Spleen (tissue), 7 donors: ENCODE measurements around the gene STARD13.

Experiments
- POLR2A ChIP-seq, 3 donors: fragments of 450-650 bp; IDR thresholded peaks; one replicate each; pipeline ENCODE4 v1.5.1; 2017; ENCODE audit warnings: antibody characterized with exemption in 3 of 3, mild to moderate bottlenecking in 1 of 3
- POLR2AphosphoS5 ChIP-seq, 3 donors: sonication (generic); formaldehyde crosslinking; IDR thresholded peaks; one replicate each; pipeline ENCODE4 v1.5.1; 2017; ENCODE audit warnings: antibody characterized with exemption in 3 of 3
- TF ChIP-seq, protein P1 (sequence below), 11 experiments: fragments of 200-600 bp in 7 of 11; fragments of 450-650 bp in 4 of 11; sonication (generic) in 4 of 11; IDR thresholded peaks in 8 of 11; conservative IDR thresholded peaks in 3 of 11; 1 replicate in 7 of 11; 2 replicates in 4 of 11; pipeline versions ENCODE4 v1.4.0 to v1.8.0; 2016 to 2021; ENCODE audit warnings: antibody characterized with exemption in 11 of 11, inconsistent platforms in 4 of 11, mild to moderate bottlenecking in 1 of 11
- donor health status: DM: no; HTN: no; CAD: no; lungs with moderate emphysema.
- donor health status: DM: no; HTN: no; CAD: no.
- donor health status: DM: no; HTN: no; CAD: no.

DNA sequence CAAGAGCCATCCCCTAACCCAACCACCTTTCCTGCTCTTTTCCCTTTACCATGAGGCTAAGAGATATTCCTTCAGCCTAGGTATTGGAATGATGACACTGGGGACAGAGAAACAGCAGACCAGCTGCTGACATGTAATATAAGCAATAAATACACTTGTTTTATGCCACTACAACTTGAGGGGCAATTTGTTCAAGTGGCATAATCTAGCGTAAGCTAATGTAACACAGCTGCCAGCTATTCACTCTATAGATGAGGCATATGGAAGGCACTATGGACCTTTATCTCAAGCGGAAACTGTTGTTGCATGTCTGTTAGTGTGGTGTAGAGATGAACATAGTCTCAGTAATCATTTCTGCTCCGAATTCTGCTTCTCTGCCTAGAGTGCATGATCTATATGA lies 111.1 kb downstream of the STARD13 start:
- no peak for TF ChIP-seq POLR2A (IDR thresholded peaks at IDR 0.05)
- TF ChIP-seq, protein P1, sequence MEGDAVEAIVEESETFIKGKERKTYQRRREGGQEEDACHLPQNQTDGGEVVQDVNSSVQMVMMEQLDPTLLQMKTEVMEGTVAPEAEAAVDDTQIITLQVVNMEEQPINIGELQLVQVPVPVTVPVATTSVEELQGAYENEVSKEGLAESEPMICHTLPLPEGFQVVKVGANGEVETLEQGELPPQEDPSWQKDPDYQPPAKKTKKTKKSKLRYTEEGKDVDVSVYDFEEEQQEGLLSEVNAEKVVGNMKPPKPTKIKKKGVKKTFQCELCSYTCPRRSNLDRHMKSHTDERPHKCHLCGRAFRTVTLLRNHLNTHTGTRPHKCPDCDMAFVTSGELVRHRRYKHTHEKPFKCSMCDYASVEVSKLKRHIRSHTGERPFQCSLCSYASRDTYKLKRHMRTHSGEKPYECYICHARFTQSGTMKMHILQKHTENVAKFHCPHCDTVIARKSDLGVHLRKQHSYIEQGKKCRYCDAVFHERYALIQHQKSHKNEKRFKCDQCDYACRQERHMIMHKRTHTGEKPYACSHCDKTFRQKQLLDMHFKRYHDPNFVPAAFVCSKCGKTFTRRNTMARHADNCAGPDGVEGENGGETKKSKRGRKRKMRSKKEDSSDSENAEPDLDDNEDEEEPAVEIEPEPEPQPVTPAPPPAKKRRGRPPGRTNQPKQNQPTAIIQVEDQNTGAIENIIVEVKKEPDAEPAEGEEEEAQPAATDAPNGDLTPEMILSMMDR (IDR thresholded peaks at IDR 0.05 in 8 of 11, conservative IDR thresholded peaks at IDR 0.05 in 3 of 11): no peak
- TF ChIP-seq POLR2AphosphoS5 (IDR thresholded peaks at IDR 0.05): no peak
